Lung microvascular endothelial cell (primary cell): ENCODE measurements around the gene PTPRT. TPM values are rescaled to one million over a fixed set of nuclear protein-coding genes. Genes with fewer than 3 reads are reported as not detected.
"Not testable (repeated sequence)": the region's sequence is repeated elsewhere in the genome, so short reads cannot be mapped to it uniquely, and the experiment has no call there.

Experiments used
- DNase-seq, 2 donors: peaks; one replicate each; pipeline versions ENCODE4 v3.0.0 to v3.0.0-alpha.2; 2010; ENCODE audit warnings: low read depth in 2 of 2
- total RNA-seq: library from RNA; depleted of rRNA; stranded (reverse); fragments of >200 nt; gene quantifications from 2 replicates; pipeline ENCODE4 v1.2.1, GENCODE V29; 2014

Gene PTPRT
- total RNA-seq, 1 donor from 2014 or later = not detected

DNA sequence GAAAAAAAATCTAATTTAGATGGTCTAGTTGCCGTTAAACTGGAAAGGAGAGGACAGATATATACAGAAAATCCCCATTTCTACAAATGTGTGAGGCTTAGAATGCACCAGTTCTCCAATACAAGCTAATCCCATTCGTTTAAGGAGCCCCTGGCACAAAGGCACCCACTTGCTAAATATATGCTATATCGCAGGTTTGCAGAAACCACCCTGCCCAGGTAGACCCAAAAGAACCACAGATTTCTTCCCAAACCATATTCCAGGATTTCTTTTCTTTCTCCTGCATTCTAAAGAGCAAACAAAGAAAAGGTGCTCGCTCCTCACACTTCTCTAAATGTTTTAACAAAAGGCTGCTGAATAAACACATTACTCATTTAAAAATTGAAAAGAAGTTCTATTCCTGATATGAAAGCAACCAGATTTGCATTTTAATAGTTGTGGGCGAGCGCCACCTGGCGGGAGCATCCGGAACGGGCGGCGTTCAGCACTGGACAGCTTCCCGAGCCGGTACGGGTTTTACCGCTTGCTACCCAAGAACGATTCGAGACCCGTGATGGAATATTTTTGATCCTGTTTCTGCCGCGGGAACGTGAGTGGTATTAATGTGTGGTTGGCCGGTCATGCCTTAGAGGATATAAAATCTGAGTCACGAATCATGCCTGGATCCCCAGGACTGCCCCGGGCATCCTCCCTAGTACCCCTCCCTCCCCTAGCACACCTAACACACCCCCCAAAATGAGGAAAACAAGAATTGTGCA lies 2.1 kb downstream of the PTPRT start:
- DNase-seq = peak; percentile 68 to 70

DNA sequence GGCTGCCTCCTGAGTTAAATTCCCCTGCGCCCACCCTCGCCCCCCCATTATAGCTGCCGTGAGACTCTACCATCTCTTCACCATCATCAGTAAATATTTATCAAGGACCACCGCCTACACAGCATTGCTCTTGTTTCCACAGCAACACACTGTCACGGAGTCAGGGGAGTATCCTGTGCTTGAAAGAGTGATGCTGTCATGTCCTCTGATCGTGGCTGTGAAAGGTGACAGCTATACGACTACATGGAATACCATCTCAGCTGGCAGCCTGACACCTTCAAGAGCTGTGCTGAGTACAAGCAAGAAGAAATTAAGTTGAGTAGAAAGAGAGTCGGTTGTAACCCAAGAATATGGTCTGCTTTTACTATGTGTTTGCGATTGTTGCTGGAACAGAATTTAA lies 3.4 kb downstream of the PTPRT start:
- no peak for DNase-seq

DNA sequence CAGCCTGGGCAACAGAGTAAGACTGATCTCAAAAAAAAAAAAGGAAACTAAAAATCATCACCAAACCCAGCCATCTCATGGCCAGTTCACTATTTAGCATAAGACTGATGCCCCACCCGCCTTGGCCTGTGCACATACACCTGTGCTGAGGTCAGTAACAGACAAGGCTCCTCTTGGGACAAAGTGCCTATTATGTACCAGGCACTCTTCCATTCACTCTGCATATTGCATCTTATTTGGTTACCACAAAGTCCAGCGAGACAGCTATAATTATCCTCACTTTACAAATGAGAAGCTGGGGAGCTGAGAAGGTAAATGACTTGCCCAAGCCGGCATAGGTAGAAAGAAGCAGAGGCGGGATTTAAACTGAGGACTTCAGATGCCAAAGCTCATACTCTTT lies 3.8 kb downstream of the PTPRT start:
- DNase-seq = no peak

DNA sequence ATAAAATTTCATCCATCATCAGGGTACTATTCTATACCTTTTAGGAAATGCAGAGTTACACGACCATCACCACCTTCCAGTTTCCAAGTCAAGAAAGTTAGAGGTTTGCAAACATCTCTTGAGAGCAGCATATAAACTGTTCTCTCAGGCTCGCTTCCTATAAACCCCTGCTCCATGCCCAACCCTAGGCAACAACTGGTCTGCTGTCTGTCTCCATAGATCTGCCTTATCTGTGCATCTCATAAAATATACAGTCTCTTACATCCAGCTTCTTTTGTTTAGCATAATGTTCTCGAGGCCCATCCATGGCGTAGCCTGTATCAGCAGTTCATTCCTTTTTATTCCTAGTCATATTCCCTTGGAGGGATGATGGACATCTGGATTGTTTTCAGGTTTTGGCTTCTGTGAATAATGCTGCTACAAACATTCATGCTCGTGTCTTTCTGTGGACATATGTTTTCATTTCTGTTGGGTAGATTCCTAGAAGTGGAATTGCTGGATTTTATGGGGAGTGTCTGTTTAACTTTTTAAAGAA lies 6.1 kb downstream of the PTPRT start:
- no peak for DNase-seq

DNA sequence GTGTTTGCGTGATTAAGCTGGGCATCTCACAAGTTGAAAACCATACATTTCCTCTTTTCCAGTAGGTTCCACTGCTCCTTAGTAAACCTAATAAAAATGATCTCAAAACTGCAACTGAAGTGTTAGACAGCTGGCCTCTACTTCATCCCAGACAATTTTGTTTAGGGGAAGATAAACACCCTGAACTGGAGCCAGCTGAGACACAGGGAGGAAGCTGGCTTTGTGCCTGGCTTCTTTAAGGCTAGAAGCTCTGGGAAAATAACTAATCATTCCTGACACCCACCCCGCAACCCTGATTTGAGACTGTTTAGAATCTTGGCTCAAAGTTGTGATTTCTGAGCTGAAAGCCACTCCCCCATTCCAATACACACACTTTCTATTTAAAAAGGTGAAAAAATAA lies 11.6 kb downstream of the PTPRT start:
- DNase-seq = no peak

DNA sequence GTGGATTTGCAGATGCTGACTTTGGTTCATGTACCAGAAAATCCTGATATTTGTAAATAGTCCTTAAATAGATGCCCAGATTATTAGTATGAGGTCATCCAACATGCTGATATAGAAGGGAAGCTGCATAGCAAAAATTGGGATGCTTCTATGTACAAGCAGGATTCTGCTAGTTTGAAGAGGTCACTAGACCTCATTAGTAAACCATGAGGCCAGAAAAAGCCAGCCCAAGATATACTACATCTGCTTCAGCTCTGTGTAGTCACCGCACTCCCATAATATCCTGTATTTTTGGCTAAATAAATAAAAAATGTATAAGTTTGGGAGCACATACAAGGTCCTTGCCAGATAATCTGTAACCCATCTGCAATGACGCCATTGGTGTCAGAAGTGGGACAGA lies 13.0 kb downstream of the PTPRT start:
- DNase-seq = no peak

DNA sequence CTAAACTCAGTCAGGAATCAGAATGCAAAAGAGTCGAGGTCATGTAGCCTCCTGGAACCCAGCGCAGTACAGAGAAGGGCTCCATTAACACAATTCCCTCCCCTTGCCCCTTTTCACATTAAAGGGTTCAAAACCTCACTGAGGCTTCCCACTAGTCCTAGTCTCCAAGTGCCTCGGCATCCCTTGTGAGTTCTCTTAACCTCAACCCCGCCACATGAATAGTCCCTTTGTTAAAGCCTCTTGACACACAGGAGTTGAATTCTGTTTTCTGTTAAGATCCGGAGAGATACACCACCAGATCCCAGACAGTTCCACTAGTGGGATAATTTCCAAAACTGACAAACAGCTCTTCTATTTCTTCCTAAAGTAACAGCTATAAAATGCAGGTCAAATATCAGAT lies 17.8 kb downstream of the PTPRT start:
- DNase-seq = no peak

DNA sequence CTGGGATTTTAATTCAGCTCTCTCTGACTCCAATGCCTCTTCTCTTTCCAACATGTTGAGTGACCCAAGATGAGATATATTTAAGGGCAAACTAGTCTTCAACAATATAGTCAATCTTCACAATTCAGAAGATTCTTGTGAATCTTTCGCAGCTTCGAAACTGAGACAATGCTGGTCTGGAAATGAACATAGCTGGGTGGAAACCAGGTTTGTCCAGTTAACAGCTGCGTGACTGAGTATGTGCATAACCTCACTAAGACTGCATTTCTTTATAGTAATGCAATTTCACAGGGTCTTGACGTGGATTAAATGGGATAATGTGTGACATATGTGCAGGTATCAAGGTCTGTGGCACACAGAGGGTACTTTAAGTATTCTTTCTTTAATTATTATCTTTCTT lies 18.9 kb downstream of the PTPRT start:
- DNase-seq = no peak

DNA sequence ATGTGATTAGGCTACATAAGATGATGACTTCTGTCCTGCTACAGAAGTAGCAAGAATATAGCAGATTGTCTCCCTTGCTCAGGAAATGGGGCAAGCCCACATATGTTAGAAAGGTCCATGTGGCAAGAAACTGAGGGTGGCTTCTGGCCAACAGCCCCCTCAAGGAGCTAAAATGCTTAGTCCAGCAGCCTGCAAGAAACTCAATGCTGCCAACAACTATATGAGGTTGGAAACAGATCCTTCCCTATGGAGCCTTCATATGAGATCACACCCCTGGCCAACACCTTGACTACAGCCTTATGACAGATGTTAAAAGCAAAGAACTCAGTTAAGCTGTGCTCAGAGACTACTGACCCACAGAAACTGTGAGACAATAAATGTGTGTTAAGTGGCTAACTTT lies 22.1 kb downstream of the PTPRT start:
- no peak for DNase-seq

DNA sequence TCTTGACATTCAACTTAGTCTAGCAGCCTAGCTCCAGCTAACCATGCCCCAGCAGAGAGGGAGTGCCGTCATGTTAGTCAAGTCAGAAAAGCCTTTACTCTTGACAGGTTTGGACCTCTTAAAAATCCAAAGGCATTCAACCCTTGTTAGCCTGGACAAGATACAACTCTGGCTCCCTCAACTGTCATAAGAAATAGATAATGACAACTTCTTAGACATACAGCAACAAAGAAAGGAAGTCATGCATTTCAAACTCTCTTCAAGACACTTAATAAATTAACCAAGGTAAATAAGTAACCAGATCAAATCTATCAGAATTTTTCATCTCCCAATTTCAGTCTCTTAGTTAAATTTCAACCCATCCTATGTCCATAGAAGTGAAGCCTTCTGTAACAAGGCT lies 22.7 kb downstream of the PTPRT start:
- no peak for DNase-seq

DNA sequence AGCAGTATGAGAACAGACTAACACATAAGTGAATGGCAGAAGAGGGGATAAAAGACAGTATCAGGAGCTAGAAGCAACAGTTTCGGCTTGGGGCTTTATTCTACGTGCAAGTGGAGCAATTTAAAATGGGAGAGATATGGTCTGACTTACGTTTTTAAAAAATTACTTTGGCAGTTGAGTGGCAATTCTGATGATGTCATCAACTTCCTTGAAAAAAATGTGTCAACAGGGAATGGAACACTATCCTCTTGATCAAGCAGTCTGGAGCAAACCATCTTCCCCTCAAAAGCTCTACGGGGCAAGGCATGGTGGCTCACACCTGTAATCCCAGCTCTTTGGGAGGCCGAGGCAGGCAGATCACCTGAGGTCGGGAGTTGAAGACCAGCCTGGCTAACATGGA lies 24.1 kb downstream of the PTPRT start:
- DNase-seq = no peak

DNA sequence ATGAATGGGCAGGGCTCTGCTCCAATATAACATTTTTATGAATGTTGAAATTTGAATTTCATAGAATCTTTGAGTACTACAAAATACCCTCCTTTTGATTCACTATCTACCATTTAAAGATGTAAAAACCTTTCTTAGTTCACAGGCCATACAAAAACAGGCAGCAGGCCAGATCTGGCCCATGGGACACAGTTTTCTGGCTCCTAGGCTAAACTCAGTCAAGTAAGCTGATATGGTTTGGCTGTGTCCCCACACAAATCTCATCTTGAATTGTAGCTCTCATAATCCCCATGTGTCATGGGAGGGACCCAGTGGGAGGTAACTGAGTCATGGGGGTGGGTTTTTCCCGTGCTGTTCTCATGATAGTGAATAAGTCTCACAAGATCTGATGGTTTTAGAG lies 25.0 kb downstream of the PTPRT start:
- not testable (repeated sequence) for DNase-seq

DNA sequence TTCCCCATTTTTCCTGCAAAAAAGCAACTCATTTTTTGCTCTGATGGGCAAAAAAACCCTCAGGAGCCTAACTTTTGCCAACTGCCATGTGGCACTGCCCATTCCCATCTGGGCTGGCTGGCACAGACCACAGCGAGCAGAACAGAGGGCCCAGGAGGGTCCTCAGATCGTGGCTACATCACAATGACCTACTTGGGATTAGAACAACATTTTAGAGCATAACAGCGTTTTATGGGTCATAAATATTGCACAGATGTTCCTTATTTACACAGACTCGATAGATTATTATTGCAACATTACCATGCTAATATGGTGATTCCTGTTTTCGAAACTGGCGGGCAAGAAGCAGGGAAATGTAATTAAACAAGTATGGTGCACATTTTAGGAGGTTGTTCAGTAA lies 28.0 kb downstream of the PTPRT start:
- no peak for DNase-seq

DNA sequence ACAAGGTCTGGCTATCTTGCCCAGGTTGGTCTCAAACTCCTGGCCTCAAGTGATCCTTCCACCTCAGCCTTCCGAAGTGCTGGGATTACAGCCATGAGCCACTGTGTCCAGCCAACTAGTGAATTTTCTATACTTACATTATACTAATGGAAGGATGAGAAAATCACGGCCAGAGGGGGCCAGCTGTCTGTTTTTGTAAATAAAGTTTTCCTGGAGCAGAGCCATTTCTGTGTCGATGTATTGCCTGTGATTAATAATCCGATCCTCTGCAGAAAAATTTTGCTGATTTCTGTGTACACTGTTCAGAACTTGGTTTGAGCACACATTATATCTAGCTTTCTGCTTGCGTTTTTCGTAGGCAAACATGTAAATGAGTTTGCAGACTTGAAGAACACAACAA lies 28.8 kb downstream of the PTPRT start:
- no peak for DNase-seq

DNA sequence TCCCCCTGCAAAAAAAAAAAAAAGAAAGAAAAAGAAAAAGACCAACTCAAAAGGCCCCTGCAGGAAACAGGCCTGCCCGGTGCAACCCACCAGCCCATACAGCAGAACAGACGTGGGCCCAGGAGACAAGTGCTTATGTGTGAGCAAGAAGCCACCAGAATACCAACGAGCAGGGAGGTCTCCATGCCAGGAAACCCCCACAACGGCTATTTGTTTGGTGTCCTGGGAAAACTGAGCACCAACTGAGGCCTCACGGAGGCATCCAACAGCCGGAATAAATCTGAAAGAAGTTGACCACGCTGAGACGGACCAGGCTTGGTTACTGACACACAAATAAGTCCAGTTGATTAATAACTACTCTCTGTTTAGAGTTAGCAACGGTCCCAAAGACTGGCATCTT lies 29.7 kb downstream of the PTPRT start:
- no peak for DNase-seq

DNA sequence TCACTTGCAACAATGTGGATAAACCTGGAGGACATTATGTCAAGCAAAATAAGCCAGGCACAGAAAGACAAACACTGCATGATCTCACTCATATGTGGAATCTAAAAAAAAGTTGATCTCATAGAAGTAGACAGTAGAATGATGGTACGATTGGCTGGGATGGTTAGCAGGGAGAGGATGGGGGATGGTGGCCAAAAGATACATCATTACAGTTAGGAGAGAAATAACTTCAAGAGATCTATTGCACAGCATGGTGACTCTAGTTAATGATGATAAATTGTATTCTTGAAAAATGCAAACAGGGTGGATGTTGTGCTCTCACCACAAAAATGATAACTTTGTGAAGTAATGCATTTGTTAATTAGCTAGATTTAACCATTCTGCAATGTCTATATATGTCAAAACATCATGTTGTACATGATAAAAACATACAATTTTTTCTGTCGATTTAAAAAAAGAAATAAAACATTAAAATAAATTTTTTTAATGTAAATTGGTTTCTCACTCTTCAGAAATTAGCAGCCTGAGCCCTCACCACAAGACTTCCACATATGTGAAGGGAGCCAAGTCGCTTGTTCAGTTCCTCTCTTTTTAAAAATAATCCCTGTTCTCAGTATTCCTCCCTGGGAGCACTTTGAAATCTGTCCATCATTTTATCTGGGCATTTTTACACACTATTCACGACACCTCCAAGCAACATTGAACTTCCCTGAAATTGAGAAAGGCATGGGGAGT lies 34.2 kb downstream of the PTPRT start:
- no peak for DNase-seq

DNA sequence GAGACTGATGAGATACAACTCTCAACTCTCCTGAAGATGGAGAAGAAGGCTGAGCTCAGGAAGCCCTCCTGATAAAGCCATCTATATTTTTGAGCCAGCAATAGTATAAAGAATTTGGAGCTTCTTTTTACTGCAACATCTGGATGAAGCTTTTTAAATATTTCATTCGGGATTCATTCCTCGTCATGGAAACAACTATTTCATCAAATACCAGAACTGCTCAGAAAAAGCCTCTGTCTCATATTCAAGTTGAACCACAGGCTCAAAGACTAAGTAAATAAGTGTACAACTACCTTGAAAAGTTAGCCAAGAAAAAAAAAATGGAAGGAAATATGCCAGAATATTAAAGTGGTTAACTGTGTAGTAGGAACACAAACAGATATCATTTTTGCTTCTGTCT lies 37.8 kb downstream of the PTPRT start:
- DNase-seq = no peak

DNA sequence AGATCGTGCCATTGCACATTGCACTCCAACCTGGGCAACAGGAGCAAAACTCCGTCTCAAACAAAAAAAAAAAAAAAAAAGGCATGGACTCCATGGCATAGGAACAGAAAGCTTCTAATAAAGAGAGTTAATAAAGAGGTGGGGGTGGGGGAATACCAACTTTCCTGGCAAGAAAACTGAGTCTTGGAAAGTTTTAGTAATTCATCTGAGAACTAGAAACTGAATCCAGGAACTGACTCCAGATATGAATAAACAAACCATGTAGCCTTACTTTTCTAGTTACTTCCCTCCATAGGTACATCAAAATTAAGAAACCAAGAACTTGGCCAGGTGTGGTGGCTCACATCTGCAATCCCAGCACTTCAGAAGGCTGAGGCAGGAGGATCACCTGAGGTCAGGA lies 38.5 kb downstream of the PTPRT start:
- no peak for DNase-seq

DNA sequence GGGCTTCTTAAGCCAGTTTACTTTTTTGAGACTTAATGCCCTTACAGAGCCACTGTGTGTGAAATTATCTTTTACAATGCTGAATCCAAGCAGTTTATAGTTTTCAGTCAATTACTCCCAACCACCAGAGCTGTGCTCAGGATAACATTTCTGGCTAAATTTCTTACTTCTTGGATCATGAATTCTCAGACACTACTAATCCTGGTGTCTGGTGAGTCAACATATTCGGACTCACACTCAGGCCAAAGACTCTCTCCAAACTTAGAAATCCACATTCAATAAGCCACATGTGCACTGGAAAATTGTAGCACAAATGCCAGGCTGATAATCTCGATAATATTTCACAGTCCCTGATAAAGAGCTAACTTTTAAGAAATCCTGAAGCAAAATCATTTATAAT lies 49.0 kb downstream of the PTPRT start:
- no peak for DNase-seq

DNA sequence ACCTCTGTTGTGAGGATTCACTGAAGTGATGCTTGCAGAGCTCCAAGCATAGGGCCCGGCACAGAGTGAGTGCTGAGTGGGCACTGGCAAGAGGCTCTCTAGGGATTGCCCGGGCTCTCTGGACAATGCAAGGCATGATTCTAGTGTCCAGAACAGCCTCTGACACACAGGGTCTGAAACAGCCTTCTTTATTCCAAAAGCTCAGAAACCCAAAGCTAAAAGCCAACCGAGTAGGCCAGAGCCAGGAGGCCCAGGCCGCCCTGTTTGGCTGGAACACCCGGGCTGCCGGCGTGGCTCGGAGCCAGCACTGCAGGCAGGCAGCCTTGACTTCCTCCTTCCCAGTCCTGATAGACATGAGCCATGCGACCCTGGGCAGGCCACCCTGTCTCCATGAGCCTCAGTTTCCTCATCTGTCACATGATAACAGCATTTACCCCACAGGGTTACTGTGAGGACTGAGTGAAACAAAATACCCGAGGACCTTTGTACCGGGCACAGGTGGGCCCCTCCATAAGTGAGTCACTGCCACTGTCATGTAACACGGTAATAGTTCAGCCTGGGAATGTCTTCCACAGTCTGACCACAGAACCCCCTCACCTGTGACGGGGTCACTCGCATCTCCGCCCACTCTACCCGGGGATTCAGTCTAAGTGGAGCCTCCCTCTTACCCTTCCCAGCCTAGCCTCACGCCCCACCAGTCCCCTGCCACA lies 51.5 kb downstream of the PTPRT start:
- no peak for DNase-seq

DNA sequence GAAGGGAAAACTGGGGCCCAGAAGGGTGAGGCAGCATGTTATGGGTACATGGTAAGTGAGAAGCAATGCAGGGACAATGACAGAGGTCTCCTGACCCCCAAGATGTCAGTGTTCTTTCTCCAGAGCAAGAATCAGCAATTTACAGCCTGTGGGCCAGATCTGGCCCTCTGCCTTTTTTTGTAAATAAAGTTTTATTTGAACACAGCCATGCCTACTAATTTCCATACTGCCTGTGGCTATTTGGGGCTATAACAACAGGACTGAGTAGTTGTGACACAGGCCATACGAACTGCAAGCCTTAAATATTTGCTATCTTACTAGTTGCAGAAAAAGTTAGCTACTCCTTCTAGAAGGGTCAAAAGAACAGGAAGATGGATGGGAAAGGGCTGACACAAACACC lies 52.5 kb downstream of the PTPRT start:
- DNase-seq = no peak

DNA sequence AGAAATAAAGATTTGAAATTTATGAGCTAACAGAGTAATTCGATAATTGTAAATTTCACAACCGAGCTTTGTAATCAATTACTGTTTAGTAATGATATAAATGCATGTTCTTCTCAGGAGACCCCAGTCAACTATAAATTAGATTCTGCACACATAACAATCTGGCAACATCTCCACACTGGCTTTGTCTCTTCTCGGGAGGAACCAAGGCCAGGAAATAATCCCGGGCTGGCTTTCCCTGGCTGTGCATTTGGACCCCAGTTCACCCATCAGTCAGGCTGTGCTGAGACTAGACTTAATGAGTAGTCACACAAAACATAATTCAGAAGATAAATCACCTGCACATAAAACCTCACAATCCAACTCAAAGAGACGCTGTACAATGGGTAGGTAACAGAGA lies 65.5 kb downstream of the PTPRT start:
- DNase-seq = no peak
